Ovary (tissue), 9 donors: ENCODE results near the gene LSM8. TPM values are rescaled to one million over a fixed set of nuclear protein-coding genes. Genes with fewer than 3 reads are reported as not detected.

Experiments used
- DNase-seq, 5 donors: peaks; one replicate each; pipeline ENCODE4 v3.0.0-alpha.2; 2019 to 2020
- H3K27ac ChIP-seq, 2 donors: fragments of 200-600 bp; one replicate each; pipeline versions ENCODE4 v1.5.1 to v1.8.0; 2019 to 2022
- H3K27me3 ChIP-seq: fragments of 200-600 bp; one replicate; pipeline ENCODE4 v1.8.0; 2022
- H3K36me3 ChIP-seq: fragments of 200-600 bp; sonication (generic); one replicate; pipeline ENCODE4 v1.5.1; 2019
- H3K4me1 ChIP-seq: one replicate; pipeline ENCODE4 v1.8.1; 2013; ENCODE audit warnings: mild to moderate bottlenecking, moderate library complexity; ENCODE audit not compliant: insufficient read depth
- H3K4me3 ChIP-seq: fragments of 200-600 bp; sonication (generic); one replicate; pipeline ENCODE4 v1.5.1; 2017
- H3K9me3 ChIP-seq, 2 donors: fragments of 200-600 bp in 1 of 2; sonication (generic) in 1 of 2; one replicate each; pipeline versions ENCODE4 v1.5.1 to v1.8.1; 2013 to 2019; ENCODE audit warnings: mild to moderate bottlenecking in 1 of 2, moderate library complexity in 1 of 2
- EP300 ChIP-seq: sonication (generic); formaldehyde crosslinking; IDR thresholded peaks from one replicate; pipeline ENCODE4 v1.6.1; 2017; ENCODE audit warnings: antibody characterized with exemption
- POLR2A ChIP-seq: fragments of 450-650 bp; IDR thresholded peaks from one replicate; pipeline ENCODE4 v1.6.1; 2017; ENCODE audit warnings: antibody characterized with exemption, mild to moderate bottlenecking, moderate library complexity
- WGBS, 3 donors: extraction: QIAGEN DNeasy Blood & Tissue Kit in 1 of 3; methylation state at CpG; one replicate each; pipeline versions ENCODE4 v1.1.5 to v1.1.7; 2013 to 2017; 5-methylcytosine and 5-hydroxymethylcytosine counted together
- intact Hi-C, 4 donors: fragments of 100-400 bp; cut with DNase I; formaldehyde crosslinking; loops; one replicate each; pipeline versions ENCODE4 v1.11.0 to v1.15.1; 2022 to 2023
- polyA plus RNA-seq, 2 donors: library from polyadenylated mRNA; stranded (reverse); fragments of 200-250 nt in 1 of 2; fragments of 350-450 nt in 1 of 2; fragmentation: Illumina TruSeq in 1 of 2; extraction: RNeasy Lipid Tissue Mini Kit (QIAGEN cat#74804) in 1 of 2; gene quantifications; one replicate each; pipeline ENCODE4 v1.2.3, GENCODE V29; 2013 to 2014
- total RNA-seq, 7 donors: library from RNA; depleted of rRNA in 2 of 7; stranded (reverse); fragments of >200 nt in 2 of 7; fragmentation: NEBNext Ultra II Directional in 3 of 7; extraction: Animal tissue kit (Norgen Biotek cat#: 25700) in 3 of 7; gene quantifications; one replicate each; pipeline versions ENCODE4 v1.1.0 to v1.2.4, GENCODE V29; 2016 to 2023
- TF ChIP-seq, protein P1 (sequence below), 3 donors: fragments of 450-650 bp in 2 of 3; fragments of 200-600 bp in 1 of 3; IDR thresholded peaks; one replicate each; pipeline versions ENCODE4 v1.5.1 to v1.8.0; 2016 to 2022; ENCODE audit warnings: antibody characterized with exemption in 3 of 3, mild to moderate bottlenecking in 1 of 3
- donor health status: DM: no; HTN: no; CAD: no; lungs with moderate emphysema.
- donor health status: DM: no; HTN: no; CAD: no.
- donor health status: Bipolar disorder and iron deficiency.
- donor health status: DM: yes; HTN: yes; CAD: no.
- donor health status: DM: no; HTN: no; CAD: no.
- donor health status: DM: yes; HTN: yes; CAD: no.

LSM8 gene
- total and polyA plus RNA-seq, 9 donors = 16.8 to 31.4 (median 22.9) TPM

DNA sequence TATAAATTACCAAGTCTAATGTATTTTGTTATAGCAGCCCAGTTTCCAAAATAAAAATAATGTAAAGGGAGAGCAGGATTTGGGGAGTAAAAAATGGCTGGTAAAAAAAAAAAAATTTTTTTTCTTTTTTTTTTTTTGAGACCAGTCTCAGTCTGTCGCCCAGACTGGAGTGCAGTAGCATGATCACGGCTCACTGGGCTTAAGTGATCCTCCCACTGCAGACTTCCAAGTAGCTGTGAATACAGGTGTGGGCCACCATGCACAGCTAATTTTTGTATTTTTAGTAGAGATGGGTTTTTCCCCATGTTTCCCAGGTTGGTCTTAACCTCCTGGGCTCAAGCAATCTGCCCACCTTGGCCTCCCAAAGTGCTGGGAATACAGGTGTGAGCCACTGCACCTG lies 4.8 kb upstream of the LSM8 start:
- no peaks in the 10 kb centered on the region for H3K4me1 ChIP-seq
- no peaks in the 10 kb centered on the region for H3K27me3 ChIP-seq
- no peaks in the 10 kb centered on the region for H3K9me3 ChIP-seq
- H3K27ac ChIP-seq = no peak overlapping the region
- no peak overlapping the region for H3K4me3 ChIP-seq
- DNase-seq = no peak
- intact Hi-C loops = no loop called here
- WGBS, 3 donors = 90 to 98% (median 93%) methylated on average over 2 of the region's 2 CpGs
- TF ChIP-seq, protein P1, sequence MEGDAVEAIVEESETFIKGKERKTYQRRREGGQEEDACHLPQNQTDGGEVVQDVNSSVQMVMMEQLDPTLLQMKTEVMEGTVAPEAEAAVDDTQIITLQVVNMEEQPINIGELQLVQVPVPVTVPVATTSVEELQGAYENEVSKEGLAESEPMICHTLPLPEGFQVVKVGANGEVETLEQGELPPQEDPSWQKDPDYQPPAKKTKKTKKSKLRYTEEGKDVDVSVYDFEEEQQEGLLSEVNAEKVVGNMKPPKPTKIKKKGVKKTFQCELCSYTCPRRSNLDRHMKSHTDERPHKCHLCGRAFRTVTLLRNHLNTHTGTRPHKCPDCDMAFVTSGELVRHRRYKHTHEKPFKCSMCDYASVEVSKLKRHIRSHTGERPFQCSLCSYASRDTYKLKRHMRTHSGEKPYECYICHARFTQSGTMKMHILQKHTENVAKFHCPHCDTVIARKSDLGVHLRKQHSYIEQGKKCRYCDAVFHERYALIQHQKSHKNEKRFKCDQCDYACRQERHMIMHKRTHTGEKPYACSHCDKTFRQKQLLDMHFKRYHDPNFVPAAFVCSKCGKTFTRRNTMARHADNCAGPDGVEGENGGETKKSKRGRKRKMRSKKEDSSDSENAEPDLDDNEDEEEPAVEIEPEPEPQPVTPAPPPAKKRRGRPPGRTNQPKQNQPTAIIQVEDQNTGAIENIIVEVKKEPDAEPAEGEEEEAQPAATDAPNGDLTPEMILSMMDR (IDR thresholded peaks at IDR 0.05) = no peak
- TF ChIP-seq POLR2A (no peak), EP300 (no peak)
- H3K36me3 ChIP-seq = no peaks in the 10 kb centered on the region

DNA sequence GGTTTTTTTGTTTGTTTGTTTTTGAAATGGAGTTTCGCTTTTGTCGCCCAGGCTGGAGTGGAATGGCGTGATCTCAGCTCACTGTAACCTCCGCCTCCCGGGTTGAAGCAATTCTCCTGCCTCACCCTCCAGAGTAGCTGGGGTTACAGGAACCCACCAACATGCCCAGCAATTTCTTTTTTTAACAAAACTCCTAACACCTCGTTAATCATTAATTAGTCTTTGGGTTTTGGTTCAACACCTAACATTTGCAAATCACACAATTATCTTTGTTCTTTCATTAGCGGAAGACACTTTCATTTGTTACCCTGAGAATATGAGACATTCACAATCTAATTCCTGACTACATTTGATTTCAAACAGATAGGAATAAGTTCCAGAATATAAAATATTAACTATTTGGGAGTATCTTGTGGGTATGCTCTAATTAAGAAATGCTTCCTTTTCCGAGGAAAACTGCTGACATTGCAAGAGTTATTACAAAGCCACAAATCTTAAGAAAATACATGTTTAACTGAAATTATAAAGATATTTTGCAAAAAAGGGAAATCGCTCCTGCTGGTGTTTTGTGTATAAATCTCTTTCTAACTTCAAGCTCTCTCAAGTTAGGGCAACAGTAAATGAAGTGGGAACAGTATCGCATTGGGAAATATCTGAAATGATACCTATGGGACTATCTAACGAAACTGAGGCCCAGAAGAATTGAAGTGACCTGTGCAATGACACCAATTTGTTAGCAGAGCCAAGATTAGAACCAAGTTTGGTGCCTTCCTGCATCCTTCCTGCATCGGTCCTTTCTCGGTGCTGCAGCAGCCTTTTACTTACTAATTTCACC lies 1.2 kb upstream of the LSM8 start:
- DNase-seq = no peak
- WGBS, 3 donors = 60 to 63% (median 61%) methylated on average over 13 of the region's 13 CpGs
- Histone ChIP-seq H3K9me3 (no peaks in the 10 kb centered on the region), H3K4me3 (peak overlapping the region; percentile 92), H3K4me1 (peaks cover 2% of the 10 kb centered on the region), H3K36me3 (no peaks in the 10 kb centered on the region), H3K27ac (peak overlapping the region in 1 of 2 donors; percentile 81), H3K27me3 (no peaks in the 10 kb centered on the region)
- intact Hi-C loops = no loop called here
- TF ChIP-seq POLR2A (no peak), EP300 (no peak)
- TF ChIP-seq, protein P1 (IDR thresholded peaks at IDR 0.05) = no peak

DNA sequence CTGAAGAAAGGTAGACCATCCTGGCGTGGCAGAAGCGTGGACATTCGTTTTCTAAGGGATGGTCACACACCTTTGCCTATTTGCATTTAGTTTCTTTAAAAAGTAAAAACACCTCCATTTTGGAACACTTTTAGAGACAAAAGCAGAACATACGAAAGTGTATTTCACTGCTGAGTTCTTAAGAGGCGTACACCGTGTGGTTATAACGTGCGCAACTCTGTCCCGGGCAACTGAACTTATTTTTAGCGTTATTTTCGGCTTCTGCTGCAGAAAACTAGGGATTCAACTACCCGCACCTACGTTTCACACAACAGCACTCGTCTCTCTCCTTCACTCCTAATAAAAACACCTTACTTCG lies 557 bp upstream of the LSM8 start:
- H3K27ac ChIP-seq = peak overlapping the region; percentile 69 to 81
- peak overlapping the region; percentile 92 for H3K4me3 ChIP-seq
- no peak for DNase-seq
- H3K36me3 ChIP-seq = no peaks in the 10 kb centered on the region
- H3K4me1 ChIP-seq = peaks cover 2% of the 10 kb centered on the region
- 0 to 1% (median 1%) methylated on average over 15 of the region's 15 CpGs for WGBS, 3 donors
- intact Hi-C loops = no loop called here
- no peaks in the 10 kb centered on the region for H3K27me3 ChIP-seq
- H3K9me3 ChIP-seq = no peaks in the 10 kb centered on the region
- TF ChIP-seq POLR2A (no peak), EP300 (no peak)
- TF ChIP-seq, protein P1 (IDR thresholded peaks at IDR 0.05) = no peak

DNA sequence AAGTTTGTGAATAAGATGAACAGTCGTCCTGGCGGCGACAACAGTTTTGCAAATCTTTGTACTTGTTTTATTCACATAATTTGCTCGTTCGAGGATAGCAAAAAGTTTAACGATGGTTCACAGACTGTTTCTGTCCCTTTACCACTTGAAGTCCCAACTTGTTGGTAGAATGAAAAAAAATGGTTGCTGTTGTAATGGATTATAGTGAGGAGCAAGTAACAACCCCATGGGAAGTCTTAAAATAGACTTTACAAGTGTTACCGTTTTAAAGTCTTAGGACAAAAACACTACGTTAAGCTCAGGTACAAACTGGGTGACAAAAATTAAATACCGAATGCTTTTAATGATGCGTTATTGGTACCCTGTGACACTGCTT lies 589 bp downstream of the LSM8 start:
- intact Hi-C loops = no loop called here
- no peaks in the 10 kb centered on the region for H3K9me3 ChIP-seq
- H3K27me3 ChIP-seq = no peaks in the 10 kb centered on the region
- H3K36me3 ChIP-seq = no peaks in the 10 kb centered on the region
- TF ChIP-seq, protein P1 (IDR thresholded peaks at IDR 0.05) = no peak
- TF ChIP-seq POLR2A (no peak), EP300 (no peak)
- peak overlapping the region in 1 of 2 donors; percentile 81 for H3K27ac ChIP-seq
- 4 to 6% (median 5%) methylated on average over 10 of the region's 10 CpGs for WGBS, 3 donors
- peak overlapping the region; percentile 92 for H3K4me3 ChIP-seq
- no peak for DNase-seq
- peaks cover 2% of the 10 kb centered on the region for H3K4me1 ChIP-seq
